Measurements from ENCODE around the gene FAM167B.

The FAM167B gene

GRCh38 chr1:32246888-32247273 is at the start of gene FAM167B:
FAM167B (plus strand) TSS chr1:32247222; CDS start chr1:32247422, 200 bp downstream.
- ChIA-PET POLR2A (ENCODE audit: low non-redundant PET) (no interaction called here), CTCF (no interaction called here)
- no peak for DNase-seq (ENCODE audit: low spot score)
- peak within 1 kb of the TSS; percentile 66 for H3K27ac ChIP-seq
- TF ChIP-seq CTCF (conservative IDR thresholded peaks at IDR 0.05; ENCODE audit: low read depth), result no peak

DNA sequence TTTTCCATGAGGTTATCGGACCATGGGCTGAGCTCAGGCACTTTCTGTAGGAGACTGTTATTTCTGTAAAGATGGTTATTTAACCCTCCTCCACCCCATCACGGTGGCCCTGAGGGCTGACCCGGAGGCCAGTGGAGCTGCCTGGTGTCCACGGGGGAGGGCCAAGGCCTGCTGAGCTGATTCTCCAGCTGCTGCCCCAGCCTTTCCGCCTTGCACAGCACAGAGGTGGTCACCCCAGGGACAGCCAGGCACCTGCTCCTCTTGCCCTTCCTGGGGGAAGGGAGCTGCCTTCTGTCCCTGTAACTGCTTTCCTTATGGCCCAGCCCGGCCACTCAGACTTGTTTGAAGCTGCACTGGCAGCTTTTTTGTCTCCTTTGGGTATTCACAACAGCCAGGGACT is 49.2 kb upstream of the FAM167B start:
- POLR2A ChIA-PET (ENCODE audit: low non-redundant PET), result no interaction called here
- TF ChIP-seq CTCF (conservative IDR thresholded peaks at IDR 0.05; ENCODE audit: low read depth), result no peak
- CTCF ChIA-PET, result interaction anchor here (0.7 kb wide), 1 partner anchor 241 kb away, joined by 3 read pairs; no protein-coding TSS in a partner anchor
- peak overlapping the region; percentile 71 for H3K27ac ChIP-seq
- no peak for DNase-seq (ENCODE audit: low spot score)

- H3K27ac ChIP-seq, result peak overlapping the region; percentile 71
- TF ChIP-seq CTCF (conservative IDR thresholded peaks at IDR 0.05; ENCODE audit: low read depth), result no peak
- ChIA-PET POLR2A (ENCODE audit: low non-redundant PET) (no interaction called here), CTCF (interaction anchor here (0.7 kb wide), 1 partner anchor 242 kb away, joined by 3 read pairs; no protein-coding TSS in a partner anchor)
- DNase-seq (ENCODE audit: low spot score), result no peak
These were observed 48.6 kb upstream of the FAM167B start for GRCh38 chr1:32198237-32199042.

DNA sequence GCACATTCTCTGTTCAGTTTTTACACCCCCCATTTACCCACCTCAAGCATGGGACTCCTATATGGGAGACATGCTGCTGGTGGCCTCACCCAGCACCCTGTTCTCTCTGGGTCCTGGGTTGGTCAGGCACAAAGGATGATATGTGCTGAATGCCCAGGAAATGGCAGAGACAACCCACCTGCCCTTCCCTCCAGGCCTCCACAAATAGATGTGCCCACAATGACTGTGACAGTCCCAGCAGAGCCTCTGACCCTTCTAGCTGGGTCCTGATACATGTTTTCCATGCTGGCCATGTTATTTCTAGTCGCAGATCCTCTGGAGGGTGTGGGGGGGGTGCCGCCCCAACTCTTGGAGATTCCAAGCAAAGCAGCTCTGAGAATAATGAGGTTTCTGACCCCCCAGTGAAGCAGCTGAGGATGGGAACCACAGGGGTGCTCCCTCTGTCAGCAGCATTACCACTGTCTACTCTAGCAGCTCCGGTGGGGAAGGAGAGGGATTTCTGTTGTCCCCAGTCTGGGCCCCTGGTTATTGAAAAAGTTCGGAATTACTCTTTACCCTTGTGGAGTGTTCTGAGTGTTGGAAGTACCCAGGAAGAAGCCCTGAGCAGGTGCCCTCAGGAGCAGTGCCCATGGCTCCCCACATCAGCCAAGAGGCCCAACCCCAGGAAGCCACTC is 47.8 kb upstream of the FAM167B start:
- no peak for DNase-seq (ENCODE audit: low spot score)
- TF ChIP-seq CTCF (conservative IDR thresholded peaks at IDR 0.05; ENCODE audit: low read depth), result no peak
- H3K27ac ChIP-seq, result peak overlapping the region; percentile 71
- ChIA-PET POLR2A (ENCODE audit: low non-redundant PET) (no interaction called here), CTCF (interaction anchor here (0.7 kb wide), 1 partner anchor 416 kb away, joined by 4 read pairs; no protein-coding TSS in a partner anchor)

GRCh38 chr1:32199717-32200072 is 47.3 kb upstream of the FAM167B start:
- peak overlapping the region; percentile 71 for H3K27ac ChIP-seq
- no peak for TF ChIP-seq CTCF (conservative IDR thresholded peaks at IDR 0.05; ENCODE audit: low read depth)
- ChIA-PET CTCF (interaction anchor here (0.7 kb wide), 1 partner anchor 417 kb away, joined by 4 read pairs; no protein-coding TSS in a partner anchor), POLR2A (ENCODE audit: low non-redundant PET) (no interaction called here)
- no peak for DNase-seq (ENCODE audit: low spot score)

DNA sequence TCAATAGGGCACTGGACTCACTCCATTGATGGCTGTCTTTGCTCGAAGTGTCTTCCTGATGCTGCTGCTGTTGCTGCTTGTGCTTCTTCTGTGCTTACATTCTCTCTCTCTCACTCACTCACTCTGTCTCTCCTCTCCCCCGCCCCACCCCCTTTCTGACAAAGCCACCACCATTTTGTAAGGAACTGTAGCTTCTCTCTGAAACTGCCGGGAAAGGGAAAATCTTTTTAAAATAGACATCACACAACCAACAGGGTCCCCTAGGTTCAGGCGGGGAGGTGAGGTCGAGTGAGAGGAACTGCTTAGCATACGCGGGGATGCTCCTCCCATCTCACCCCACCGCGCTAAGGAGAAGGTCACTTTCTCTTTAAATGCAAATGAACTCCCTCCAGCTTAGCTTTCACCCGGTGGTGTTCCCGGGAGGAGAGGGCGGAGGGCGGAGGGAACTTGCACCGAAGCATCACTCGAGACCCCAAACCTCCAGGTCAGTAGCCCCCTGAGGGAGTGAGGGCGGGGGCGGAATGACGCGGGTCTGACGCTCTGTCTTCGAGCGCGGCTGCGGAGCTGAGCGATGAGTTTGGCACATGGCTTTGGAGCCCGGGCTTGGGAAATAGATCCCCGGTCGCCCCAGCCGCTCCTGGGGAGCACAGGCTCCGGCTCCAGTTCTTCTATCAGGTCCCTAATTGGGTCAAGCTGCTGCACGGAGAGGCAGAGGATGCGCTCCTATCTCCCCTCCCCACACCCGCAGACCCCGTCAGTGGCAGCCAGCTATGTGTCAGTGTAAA is 46.6 kb upstream of the FAM167B start, which contains the start of gene CCDC28B:
Gene CCDC28B (plus strand): TSS at position 370 of the 785 bp plus-strand sequence. CDS start 1,341 bp downstream, outside the sequence.
- peak within 1 kb of the TSS; percentile 71 for H3K27ac ChIP-seq

More for the DNA sequence above, 46.6 kb upstream of the FAM167B start, which contains the start of gene CCDC28B:
- TF ChIP-seq CTCF (conservative IDR thresholded peaks at IDR 0.05; ENCODE audit: low read depth), result no peak
- POLR2A ChIA-PET (ENCODE audit: low non-redundant PET), result interaction anchor here (0.6 to 0.7 kb wide), 2 partner anchors 10 to 15 kb away, joined by 3 to 5 read pairs; no protein-coding TSS in a partner anchor
- CTCF ChIA-PET, result no interaction called here
- peak; percentile 54 for DNase-seq (ENCODE audit: low spot score)
